Skin of body (tissue), 2 donors: ENCODE results near the gene NEIL1. TPM values are rescaled to one million over a fixed set of nuclear protein-coding genes. Genes with fewer than 3 reads are reported as not detected.
"Not testable (repeated sequence)": the region's sequence is repeated elsewhere in the genome, so short reads cannot be mapped to it uniquely, and the experiment has no call there.

Experiments
- DNase-seq: peaks from one replicate; lab custom pipeline; 2025; lab: John Stamatoyannopoulos, UW
- total RNA-seq: library from RNA; depleted of rRNA; stranded (reverse); fragments of >200 nt; gene quantifications from one replicate; pipeline ENCODE4 v1.2.3, GENCODE V29; 2014

The NEIL1 gene
- total RNA-seq, 1 donor from 2014 or later, result 14.7 TPM

- no peak for DNase-seq
Observed at GRCh38 chr15:75371901-75372688, 25.3 kb downstream of the NEIL1 start.

GRCh38 chr15:75380773-75381172 is 33.9 kb downstream of the NEIL1 start:
- no peak for DNase-seq

- not testable (repeated sequence) for DNase-seq
Observed at GRCh38 chr15:75383986-75384385, 37.1 kb downstream of the NEIL1 start.

- DNase-seq, result no peak
Observed at GRCh38 chr15:75389791-75390382, 43.0 kb downstream of the NEIL1 start.

GRCh38 chr15:75397494-75397893 is 50.7 kb downstream of the NEIL1 start:
- no peak for DNase-seq

GRCh38 chr15:75403892-75404291 is 57.1 kb downstream of the NEIL1 start:
- DNase-seq, result no peak

Other genes starting within 250 kb of the NEIL1 start
- 5.9 TPM for gene C15orf39, start 145.2 kb upstream of the NEIL1 start, total RNA-seq
- not detected for gene GOLGA6C, start 88.7 kb upstream of the NEIL1 start, total RNA-seq
- 0.30 TPM for gene GOLGA6D, start 64.2 kb upstream of the NEIL1 start, total RNA-seq
- 31.1 TPM for gene COMMD4, start 11.0 kb upstream of the NEIL1 start, total RNA-seq
- 112 TPM for gene MAN2C1, start 21.6 kb downstream of the NEIL1 start, total RNA-seq
- 44.5 TPM for gene SIN3A, start 104.7 kb downstream of the NEIL1 start, total RNA-seq
- gene PTPN9, start 232.3 kb downstream of the NEIL1 start, total RNA-seq, result 19.8 TPM